HepG2 (cell line): ENCODE results near the gene MORF4L1. TPM values are rescaled to one million over a fixed set of nuclear protein-coding genes. Genes with fewer than 3 reads are reported as not detected.

Experiments
- CBFB ChIP-seq: sonication (generic); formaldehyde crosslinking; IDR thresholded peaks from 2 replicates; pipeline ENCODE4 v1.4.0; 2020; ENCODE audit warnings: missing genetic modification reagents
- CTCF ChIP-seq: sonication (generic); formaldehyde crosslinking; IDR thresholded peaks from 2 replicates; pipeline ENCODE4 v1.5.0; 2020; ENCODE audit warnings: mild to moderate bottlenecking, missing genetic modification reagents, moderate library complexity
- DRAP1 ChIP-seq: IDR thresholded peaks from 2 replicates; pipeline ENCODE4 v1.6.1; 2016; ENCODE audit warnings: missing genetic modification reagents, missing compliant biosample characterization
- FOXO4 ChIP-seq: sonication (generic); formaldehyde crosslinking; conservative IDR thresholded peaks from 2 replicates; pipeline ENCODE4 v1.8.1; 2023; ENCODE audit warnings: missing genetic modification reagents
- FOXP4 ChIP-seq: sonication (generic); formaldehyde crosslinking; IDR thresholded peaks from 2 replicates; pipeline ENCODE4 v1.4.0; 2020; ENCODE audit warnings: missing genetic modification reagents
- KLF12 ChIP-seq: sonication (generic); formaldehyde crosslinking; IDR thresholded peaks from 2 replicates; pipeline ENCODE4 v1.4.0; 2020; ENCODE audit warnings: missing genetic modification reagents, borderline replicate concordance
- MAFG ChIP-seq: sonication (generic); formaldehyde crosslinking; IDR thresholded peaks from 2 replicates; pipeline ENCODE4 v1.5.1; 2020; ENCODE audit warnings: mild to moderate bottlenecking, missing genetic modification reagents
- NR2F1 ChIP-seq, 2 experiments: fragments of 450-650 bp in 1 of 2; formaldehyde crosslinking in 1 of 2; IDR thresholded peaks; 2 replicates each; pipeline versions ENCODE4 v1.5.0 to v1.6.1; 2016 to 2020; ENCODE audit warnings: mild to moderate bottlenecking in 1 of 2, missing compliant biosample characterization in 1 of 2, missing genetic modification reagents in 1 of 2, moderate library complexity in 1 of 2
- NR2F6 ChIP-seq, 2 experiments: IDR thresholded peaks; 2 replicates each; pipeline ENCODE4 v1.6.1; 2016; ENCODE audit warnings: antibody characterized with exemption in 1 of 2, mild to moderate bottlenecking in 1 of 2
- SRSF4 ChIP-seq: fragments of 200-400 bp; formaldehyde crosslinking; IDR thresholded peaks from one replicate; pipeline ENCODE4 v1.6.1; 2018; ENCODE audit warnings: mild to moderate bottlenecking, low read depth, low read length, moderate library complexity; ENCODE audit not compliant: poor library complexity, severe bottlenecking
- SYNCRIP ChIP-seq: fragments of 200-400 bp; formaldehyde crosslinking; IDR thresholded peaks from 2 replicates; pipeline ENCODE4 v1.6.1; 2018; ENCODE audit warnings: mild to moderate bottlenecking, low read depth, low read length; ENCODE audit not compliant: insufficient read depth
- ZIK1 ChIP-seq: sonication (generic); formaldehyde crosslinking; IDR thresholded peaks from 2 replicates; pipeline ENCODE4 v1.5.0; 2020; ENCODE audit warnings: mild to moderate bottlenecking, low read depth, missing genetic modification reagents, borderline replicate concordance
- ZNF10 ChIP-seq: sonication (generic); formaldehyde crosslinking; IDR thresholded peaks from 2 replicates; pipeline ENCODE4 v1.4.0; 2020; ENCODE audit warnings: mild to moderate bottlenecking, low read depth, missing genetic modification reagents, borderline replicate concordance
- ZNF282 ChIP-seq: fragments of 450-650 bp; IDR thresholded peaks from 2 replicates; pipeline ENCODE4 v1.6.1; 2018; ENCODE audit not compliant: partially characterized antibody
- ZNF670 ChIP-seq: sonication (generic); formaldehyde crosslinking; IDR thresholded peaks from 2 replicates; pipeline ENCODE4 v1.8.0; 2022; ENCODE audit warnings: mild to moderate bottlenecking, missing genetic modification reagents, borderline replicate concordance
- polyA plus RNA-seq, 8 experiments: library from polyadenylated mRNA; depleted of rRNA in 3 of 8; stranded (reverse) in 7 of 8; unstranded in 1 of 8; fragments of >200 nt; fragmentation: Illumina TruSeq in 4 of 8; extraction: Trizol in 4 of 8; gene quantifications; 2 replicates each; pipeline versions ENCODE4 v1.2.1 to v1.2.3, GENCODE V29; 2011 to 2016; ENCODE audit warnings: low read depth in 4 of 8, missing spikeins in 1 of 8, mixed read lengths in 1 of 8; ENCODE audit not compliant: insufficient read depth in 1 of 8
- total RNA-seq, 5 experiments: library from RNA; depleted of rRNA; stranded (reverse); fragments of >200 nt; fragmentation: Illumina TruSeq; extraction: Trizol; gene quantifications; 2 replicates each; pipeline ENCODE4 v1.2.3, GENCODE V29; 2016; ENCODE audit warnings: low read depth in 1 of 5
- TF ChIP-seq, protein P1 (sequence below): IDR thresholded peaks from 2 replicates; pipeline ENCODE4 v1.6.1; 2016; ENCODE audit warnings: low read depth, missing genetic modification reagents, missing compliant biosample characterization
- TF ChIP-seq, protein P2 (sequence below): IDR thresholded peaks from 2 replicates; pipeline ENCODE4 v1.6.1; 2012; ENCODE audit warnings: inconsistent platforms

MORF4L1 gene
- total and polyA plus RNA-seq, 2 of the 13 experiments (the other 11 are each of a cell fraction or from before 2014, with no cell fraction given), result 218 to 219 TPM

DNA sequence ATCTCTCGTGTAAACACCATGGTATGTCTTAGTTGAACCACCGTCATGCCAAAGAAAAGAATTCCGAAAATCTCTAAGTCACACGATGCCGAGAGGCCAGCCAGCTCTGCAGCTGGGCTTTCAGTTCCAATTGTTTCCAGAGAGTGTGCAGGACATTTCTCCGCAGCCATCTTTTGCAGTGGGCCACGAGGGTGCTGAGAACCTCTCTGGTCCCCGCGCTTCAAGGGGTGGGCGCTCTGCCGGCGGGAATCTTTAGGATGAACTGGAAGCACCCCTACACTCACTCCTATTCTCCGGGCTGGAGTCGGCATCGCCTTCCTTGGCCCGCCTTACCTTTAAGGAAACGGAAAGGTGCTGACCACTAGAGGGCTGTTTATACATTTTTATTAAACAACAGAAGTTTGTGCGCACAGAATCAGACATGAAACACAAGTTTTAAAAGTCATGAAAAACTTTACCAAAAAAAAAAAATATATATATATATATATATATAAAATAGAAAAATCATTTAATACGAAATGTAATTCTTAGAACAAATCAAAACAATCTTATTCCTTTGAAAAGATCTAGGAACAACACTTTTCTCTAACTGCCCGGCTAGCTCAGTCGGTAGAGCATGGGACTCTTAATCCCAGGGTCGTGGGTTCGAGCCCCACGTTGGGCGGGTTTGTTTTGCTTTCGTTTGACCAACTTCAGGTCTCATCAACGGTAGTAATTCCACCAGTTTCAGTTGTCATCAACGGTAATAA lies 12.5 kb upstream of the MORF4L1 start (continued):
- TF ChIP-seq ZIK1 (CRISPR knock-in tag) (no peak), ZNF10 (CRISPR knock-in tag) (no peak), MAFG (no peak), SYNCRIP (no peak), SRSF4 (no peak), NR2F1 (CRISPR knock-in tag; IDR thresholded peaks at IDR 0.05) (no peak), FOXO4 (no peak), ZNF282 (no peak), FOXP4 (no peak), CBFB (no peak), DRAP1 (no peak), CTCF (CRISPR knock-in tag) (peak; percentile 59), NR2F6 (IDR thresholded peaks at IDR 0.05) (no peak), NR2F6 (CRISPR knock-in tag; IDR thresholded peaks at IDR 0.05) (no peak), ZNF670 (peak; percentile 47; the same call in 1 of the 2 replicates), KLF12 (CRISPR knock-in tag) (no peak)
- TF ChIP-seq, protein P1, sequence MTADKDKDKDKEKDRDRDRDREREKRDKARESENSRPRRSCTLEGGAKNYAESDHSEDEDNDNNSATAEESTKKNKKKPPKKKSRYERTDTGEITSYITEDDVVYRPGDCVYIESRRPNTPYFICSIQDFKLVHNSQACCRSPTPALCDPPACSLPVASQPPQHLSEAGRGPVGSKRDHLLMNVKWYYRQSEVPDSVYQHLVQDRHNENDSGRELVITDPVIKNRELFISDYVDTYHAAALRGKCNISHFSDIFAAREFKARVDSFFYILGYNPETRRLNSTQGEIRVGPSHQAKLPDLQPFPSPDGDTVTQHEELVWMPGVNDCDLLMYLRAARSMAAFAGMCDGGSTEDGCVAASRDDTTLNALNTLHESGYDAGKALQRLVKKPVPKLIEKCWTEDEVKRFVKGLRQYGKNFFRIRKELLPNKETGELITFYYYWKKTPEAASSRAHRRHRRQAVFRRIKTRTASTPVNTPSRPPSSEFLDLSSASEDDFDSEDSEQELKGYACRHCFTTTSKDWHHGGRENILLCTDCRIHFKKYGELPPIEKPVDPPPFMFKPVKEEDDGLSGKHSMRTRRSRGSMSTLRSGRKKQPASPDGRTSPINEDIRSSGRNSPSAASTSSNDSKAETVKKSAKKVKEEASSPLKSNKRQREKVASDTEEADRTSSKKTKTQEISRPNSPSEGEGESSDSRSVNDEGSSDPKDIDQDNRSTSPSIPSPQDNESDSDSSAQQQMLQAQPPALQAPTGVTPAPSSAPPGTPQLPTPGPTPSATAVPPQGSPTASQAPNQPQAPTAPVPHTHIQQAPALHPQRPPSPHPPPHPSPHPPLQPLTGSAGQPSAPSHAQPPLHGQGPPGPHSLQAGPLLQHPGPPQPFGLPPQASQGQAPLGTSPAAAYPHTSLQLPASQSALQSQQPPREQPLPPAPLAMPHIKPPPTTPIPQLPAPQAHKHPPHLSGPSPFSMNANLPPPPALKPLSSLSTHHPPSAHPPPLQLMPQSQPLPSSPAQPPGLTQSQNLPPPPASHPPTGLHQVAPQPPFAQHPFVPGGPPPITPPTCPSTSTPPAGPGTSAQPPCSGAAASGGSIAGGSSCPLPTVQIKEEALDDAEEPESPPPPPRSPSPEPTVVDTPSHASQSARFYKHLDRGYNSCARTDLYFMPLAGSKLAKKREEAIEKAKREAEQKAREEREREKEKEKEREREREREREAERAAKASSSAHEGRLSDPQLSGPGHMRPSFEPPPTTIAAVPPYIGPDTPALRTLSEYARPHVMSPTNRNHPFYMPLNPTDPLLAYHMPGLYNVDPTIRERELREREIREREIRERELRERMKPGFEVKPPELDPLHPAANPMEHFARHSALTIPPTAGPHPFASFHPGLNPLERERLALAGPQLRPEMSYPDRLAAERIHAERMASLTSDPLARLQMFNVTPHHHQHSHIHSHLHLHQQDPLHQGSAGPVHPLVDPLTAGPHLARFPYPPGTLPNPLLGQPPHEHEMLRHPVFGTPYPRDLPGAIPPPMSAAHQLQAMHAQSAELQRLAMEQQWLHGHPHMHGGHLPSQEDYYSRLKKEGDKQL, result no peak
- TF ChIP-seq, protein P2, sequence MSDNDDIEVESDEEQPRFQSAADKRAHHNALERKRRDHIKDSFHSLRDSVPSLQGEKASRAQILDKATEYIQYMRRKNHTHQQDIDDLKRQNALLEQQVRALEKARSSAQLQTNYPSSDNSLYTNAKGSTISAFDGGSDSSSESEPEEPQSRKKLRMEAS, result 0 out of 2 replicates have a peak, but pooled peaks have one; percentile 10
